MM.1S (cell line): ENCODE data around the gene THG1L.

Experiments
- DNase-seq: peaks from one replicate; pipeline ENCODE4 v3.0.0-alpha.2; 2015
- H2AFZ ChIP-seq: fragments of 300-600 bp; sonication (generic); 2 replicates; pipeline ENCODE4 v1.6.0; 2016; ENCODE audit warnings: antibody characterized with exemption, low read length
- H3F3A ChIP-seq: fragments of 300-600 bp; sonication (generic); 2 replicates; pipeline ENCODE4 v1.6.1; 2016; ENCODE audit warnings: mild to moderate bottlenecking, antibody characterized with exemption, low read length, moderate library complexity, mixed read lengths; ENCODE audit not compliant: insufficient read depth
- H3K27ac ChIP-seq: fragments of 300-600 bp; sonication (generic); 2 replicates; pipeline ENCODE4 v1.5.1; 2016; ENCODE audit warnings: mild to moderate bottlenecking, low read length
- H3K27me3 ChIP-seq: fragments of 300-600 bp; sonication (generic); replicated peaks from 2 replicates; pipeline ENCODE4 v1.6.0; 2016; ENCODE audit warnings: low read length; ENCODE audit not compliant: insufficient read depth
- H3K36me3 ChIP-seq: fragments of 300-600 bp; sonication (generic); replicated peaks from 2 replicates; pipeline ENCODE4 v1.6.1; 2016; ENCODE audit warnings: mild to moderate bottlenecking, low read length, mixed read lengths; ENCODE audit not compliant: insufficient read depth
- H3K4me1 ChIP-seq: fragments of 300-600 bp; sonication (generic); 2 replicates; pipeline ENCODE4 v1.6.1; 2016; ENCODE audit warnings: low read length, mixed read lengths
- H3K4me2 ChIP-seq: fragments of 300-600 bp; sonication (generic); 2 replicates; pipeline ENCODE4 v1.6.0; 2016; ENCODE audit warnings: low read depth, low read length
- H3K4me3 ChIP-seq: fragments of 300-600 bp; sonication (generic); 2 replicates; pipeline ENCODE4 v1.5.1; 2016; ENCODE audit warnings: low read length, mixed read lengths
- H3K79me2 ChIP-seq: fragments of 300-600 bp; sonication (generic); 2 replicates; pipeline ENCODE4 v1.6.1; 2016; ENCODE audit warnings: mixed run types, low read length, mixed read lengths
- H3K9ac ChIP-seq: fragments of 300-600 bp; sonication (generic); 2 replicates; pipeline ENCODE4 v1.6.1; 2016; ENCODE audit warnings: low read length, mixed read lengths
- H3K9me2 ChIP-seq: fragments of 300-600 bp; sonication (generic); replicated peaks from 2 replicates; pipeline ENCODE4 v1.6.1; 2016; ENCODE audit warnings: mild to moderate bottlenecking, low read length, mixed read lengths; ENCODE audit not compliant: insufficient read depth
- H3K9me3 ChIP-seq: fragments of 300-600 bp; sonication (generic); replicated peaks from 2 replicates; pipeline ENCODE4 v1.6.1; 2016; ENCODE audit warnings: mild to moderate bottlenecking, low read length, mixed read lengths; ENCODE audit not compliant: insufficient read depth
- H4K20me1 ChIP-seq: fragments of 300-600 bp; sonication (generic); 2 replicates; pipeline ENCODE4 v1.6.1; 2016; ENCODE audit warnings: mild to moderate bottlenecking, low read length, moderate library complexity, mixed read lengths; ENCODE audit not compliant: insufficient read depth
- CTCF ChIP-seq: fragments of 300-600 bp; sonication (generic); IDR thresholded peaks from 2 replicates; pipeline ENCODE4 v1.5.1; 2016; ENCODE audit warnings: antibody characterized with exemption, low read length, mixed read lengths
- EZH2 ChIP-seq: fragments of 300-600 bp; sonication (generic); optimal IDR thresholded peaks from 2 replicates; pipeline ENCODE3; 2017; ENCODE audit warnings: low read depth, mild to moderate bottlenecking, antibody characterized with exemption, low read length, mixed read lengths
- EZH2phosphoT487 ChIP-seq: fragments of 300-600 bp; sonication (generic); IDR thresholded peaks from 2 replicates; pipeline ENCODE4 v1.6.1; 2018; ENCODE audit warnings: antibody characterized with exemption, low read length

Gene THG1L

GRCh38 chr5:157764531-157764930 lies 33.3 kb downstream of the THG1L start:
- Histone ChIP-seq H3K79me2 (no peaks in the 10 kb centered on the region), H3K4me2 (no peak overlapping the region), H3K4me3 (no peak overlapping the region), H2AFZ (no peak overlapping the region), H4K20me1 (no peaks in the 10 kb centered on the region), H3K9me2 (no peaks in the 10 kb centered on the region), H3K27me3 (no peaks in the 10 kb centered on the region), H3K9me3 (no peaks in the 10 kb centered on the region), H3K4me1 (peaks cover 12% of the 10 kb centered on the region), H3K36me3 (no peaks in the 10 kb centered on the region), H3K9ac (no peak overlapping the region), H3K27ac (no peak overlapping the region), H3F3A (peaks cover 7% of the 10 kb centered on the region)
- DNase-seq: no peak
- TF ChIP-seq CTCF (no peak), EZH2 (no peak), EZH2phosphoT487 (no peak)

GRCh38 chr5:157766442-157766841 lies 35.2 kb downstream of the THG1L start:
- Histone ChIP-seq H3K36me3 (no peaks in the 10 kb centered on the region), H4K20me1 (no peaks in the 10 kb centered on the region), H3K27ac (no peak overlapping the region), H3K27me3 (no peaks in the 10 kb centered on the region), H3K4me3 (no peak overlapping the region), H3K4me1 (peaks cover 4% of the 10 kb centered on the region; the same call in 1 of the 2 replicates), H3K79me2 (no peaks in the 10 kb centered on the region), H2AFZ (no peak overlapping the region), H3K9ac (no peak overlapping the region), H3F3A (no peaks in the 10 kb centered on the region), H3K9me3 (no peaks in the 10 kb centered on the region), H3K9me2 (no peaks in the 10 kb centered on the region), H3K4me2 (no peak overlapping the region)
- no peak for TF ChIP-seq EZH2
- no peak for TF ChIP-seq CTCF
- no peak for DNase-seq

GRCh38 chr5:157766902-157767301 lies 35.7 kb downstream of the THG1L start:
- no peaks in the 10 kb centered on the region for H3K27me3 ChIP-seq
- no peaks in the 10 kb centered on the region for H3F3A ChIP-seq
- H3K4me1 ChIP-seq: no peaks in the 10 kb centered on the region
- H3K36me3 ChIP-seq: no peaks in the 10 kb centered on the region
- H3K4me3 ChIP-seq: no peak overlapping the region
- TF ChIP-seq CTCF: no peak
- no peak for TF ChIP-seq EZH2phosphoT487
- no peak for TF ChIP-seq EZH2
- no peak overlapping the region for H3K27ac ChIP-seq
- H2AFZ ChIP-seq: no peak overlapping the region
- H3K9me3 ChIP-seq: no peaks in the 10 kb centered on the region
- no peak overlapping the region for H3K4me2 ChIP-seq
- H3K9me2 ChIP-seq: no peaks in the 10 kb centered on the region
- H3K9ac ChIP-seq: no peak overlapping the region
- H4K20me1 ChIP-seq: no peaks in the 10 kb centered on the region
- no peak for DNase-seq
- H3K79me2 ChIP-seq: no peaks in the 10 kb centered on the region
